Ramos (cell line): ENCODE measurements around the gene ZYG11B.
"Not testable (repeated sequence)": the region's sequence is repeated elsewhere in the genome, so short reads cannot be mapped to it uniquely, and the experiment has no call there.

Experiments
- in situ Hi-C: fragments of 300-500 bp; cut with MboI; formaldehyde crosslinking; loops from one replicate; pipeline ENCODE4 v1.14.3; 2022; ENCODE audit warnings: low sequenced_read_pairs; ENCODE audit not compliant: unreplicated experiment

ZYG11B gene

DNA sequence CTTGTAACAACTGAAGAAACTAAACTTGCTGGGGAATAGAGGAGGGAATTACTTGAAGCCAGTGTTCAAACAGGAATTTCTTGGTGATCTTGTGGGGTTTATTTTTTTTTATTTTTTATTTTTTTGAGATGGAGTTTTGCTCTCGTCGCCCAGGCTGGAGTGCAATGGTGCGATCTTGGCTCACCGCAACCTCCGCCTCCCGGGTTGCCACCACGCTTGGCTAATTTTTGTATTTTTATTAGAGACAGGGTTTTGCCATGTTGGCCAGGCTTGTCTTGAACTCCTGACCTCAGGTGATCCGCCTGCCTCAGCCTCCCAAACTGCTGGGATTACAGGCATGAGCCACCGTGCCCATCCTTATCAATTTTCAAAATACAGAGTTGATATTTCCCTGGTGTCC lies 23.2 kb downstream of the ZYG11B start:
- in situ Hi-C loops: not testable (repeated sequence)

DNA sequence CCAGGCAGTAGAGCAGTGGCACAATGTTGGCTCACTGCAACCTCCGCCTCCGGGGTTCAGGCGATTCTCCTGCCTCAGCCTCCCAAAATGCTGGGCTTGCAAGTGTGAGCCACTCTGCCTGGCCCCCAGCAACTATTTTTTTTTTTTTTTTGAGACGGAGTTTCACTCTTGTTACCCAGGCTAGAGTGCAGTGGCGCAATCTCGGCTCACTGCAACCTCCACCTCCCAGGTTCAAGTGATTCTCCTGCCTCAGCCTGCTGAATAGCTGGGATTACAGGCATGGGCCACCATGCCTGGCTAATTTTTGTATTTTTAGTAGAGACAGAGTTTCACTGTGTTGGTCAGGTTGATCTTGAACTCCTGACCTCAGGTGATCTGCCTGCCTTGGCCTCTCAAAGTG lies 23.9 kb downstream of the ZYG11B start:
- in situ Hi-C loops: not testable (repeated sequence)

DNA sequence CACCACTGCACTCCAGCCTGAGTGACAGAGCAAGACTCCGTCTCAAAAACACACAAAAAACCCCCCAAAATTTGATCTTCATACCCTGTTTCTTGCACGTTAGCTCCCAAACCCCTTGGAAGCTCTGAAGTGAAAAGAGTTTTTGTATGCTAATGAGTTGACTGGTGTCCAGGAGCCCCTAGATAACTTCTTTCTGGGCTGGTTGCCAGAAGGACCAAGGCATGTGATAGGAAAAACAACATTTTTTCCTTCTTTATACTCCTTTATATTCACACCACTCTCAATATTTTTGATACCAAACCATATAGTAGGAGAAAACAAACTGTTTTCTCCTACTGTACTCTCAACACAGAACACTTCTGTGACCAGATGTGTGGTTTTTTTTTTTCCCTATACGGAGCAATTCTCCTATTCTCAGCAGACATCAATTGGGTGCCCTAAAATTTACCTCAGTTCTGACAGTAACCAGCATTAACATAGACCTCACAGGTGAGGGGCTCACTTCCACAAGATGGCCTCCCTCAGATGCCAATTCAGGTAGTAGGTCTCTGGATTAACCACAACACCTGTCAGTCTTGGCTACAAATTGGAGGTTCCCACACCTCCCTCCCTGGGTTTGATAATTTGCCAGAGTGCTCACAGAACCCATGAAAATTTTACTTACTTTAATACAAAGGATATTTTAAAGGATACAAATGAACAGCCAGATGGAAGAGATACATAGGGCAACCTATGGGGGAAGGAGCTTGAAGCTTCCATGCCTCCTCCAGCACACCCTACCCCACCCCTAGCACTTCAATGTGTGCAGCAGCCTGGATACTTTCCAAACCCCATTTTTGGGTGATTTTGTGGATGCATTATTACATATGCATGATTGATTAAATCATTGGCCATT lies 25.6 kb downstream of the ZYG11B start:
- in situ Hi-C loops: no loop called here

DNA sequence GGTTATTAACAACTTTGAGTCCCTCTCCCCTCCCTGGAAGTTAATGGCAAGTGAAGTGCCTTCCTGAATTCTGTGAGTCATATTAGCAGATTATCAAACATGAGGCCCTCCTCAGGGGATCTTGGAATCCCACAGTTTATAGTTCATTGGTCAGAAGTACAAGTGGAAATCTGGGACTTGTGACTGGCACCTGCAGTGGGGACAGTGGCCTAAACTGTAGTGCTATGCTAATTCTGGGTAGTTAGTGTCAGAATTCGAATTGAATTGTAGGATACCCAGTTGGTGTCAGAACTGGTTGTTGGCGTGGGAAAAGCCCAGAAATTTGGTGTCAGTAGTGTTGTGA lies 26.2 kb downstream of the ZYG11B start:
- in situ Hi-C loops: no loop called here

DNA sequence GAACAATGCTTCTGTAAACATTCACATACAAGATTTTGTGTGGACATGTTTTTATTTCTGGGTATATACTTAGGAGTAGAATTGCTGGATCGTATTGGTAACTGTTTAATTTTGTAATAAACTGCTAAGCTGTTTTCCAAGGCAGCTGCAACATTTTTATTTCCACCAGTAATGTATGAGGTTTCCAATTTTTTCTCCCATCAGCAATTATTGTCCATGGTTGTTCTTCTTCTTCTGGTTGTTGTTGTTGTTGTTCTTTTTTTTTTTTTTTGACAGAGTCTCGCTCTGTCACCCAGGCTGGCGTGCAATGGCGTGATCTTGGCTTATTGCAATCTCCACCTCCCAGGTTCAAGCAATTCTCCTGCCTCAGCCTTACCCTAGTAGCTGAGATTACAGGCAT lies 26.9 kb downstream of the ZYG11B start:
- in situ Hi-C loops: no loop called here

DNA sequence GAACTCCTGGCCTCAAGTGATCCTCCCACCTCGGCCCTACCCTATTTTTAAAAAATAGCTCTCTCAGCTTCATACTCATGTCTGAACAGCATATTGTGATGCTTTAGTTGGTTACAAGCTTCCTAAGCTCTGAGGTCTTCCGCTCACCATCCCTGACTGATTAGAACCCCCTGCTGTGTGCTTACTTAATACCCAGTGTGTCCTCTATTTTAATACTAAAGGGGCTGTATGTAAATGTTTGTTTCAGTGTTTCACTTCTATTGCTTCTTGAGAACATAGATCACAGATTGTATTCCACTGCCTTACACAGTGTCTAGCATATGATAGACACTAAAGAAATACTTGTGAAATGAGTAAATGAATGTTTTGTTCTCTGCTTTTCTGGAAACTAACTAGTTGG lies 29.8 kb downstream of the ZYG11B start:
- in situ Hi-C loops: no loop called here

DNA sequence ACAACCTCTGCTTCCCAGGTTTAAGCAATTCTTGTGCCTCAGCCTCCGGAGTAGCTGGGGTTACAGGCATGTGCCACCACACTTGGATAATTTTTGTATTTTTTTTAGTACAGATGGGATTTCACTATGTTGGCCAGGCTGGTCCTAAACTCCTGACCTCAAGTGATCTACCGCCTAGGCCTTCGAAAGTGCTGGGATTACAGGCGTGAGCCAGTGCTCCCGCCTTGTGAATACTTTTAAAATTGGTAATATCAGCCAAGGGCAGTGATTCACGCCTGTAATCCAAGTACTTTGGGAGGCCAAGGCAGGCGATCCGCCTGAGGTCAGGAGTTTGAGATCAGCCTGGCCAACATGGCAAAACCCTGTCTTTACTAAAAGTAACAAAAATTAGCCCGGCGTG lies 33.7 kb downstream of the ZYG11B start:
- in situ Hi-C loops: no loop called here

DNA sequence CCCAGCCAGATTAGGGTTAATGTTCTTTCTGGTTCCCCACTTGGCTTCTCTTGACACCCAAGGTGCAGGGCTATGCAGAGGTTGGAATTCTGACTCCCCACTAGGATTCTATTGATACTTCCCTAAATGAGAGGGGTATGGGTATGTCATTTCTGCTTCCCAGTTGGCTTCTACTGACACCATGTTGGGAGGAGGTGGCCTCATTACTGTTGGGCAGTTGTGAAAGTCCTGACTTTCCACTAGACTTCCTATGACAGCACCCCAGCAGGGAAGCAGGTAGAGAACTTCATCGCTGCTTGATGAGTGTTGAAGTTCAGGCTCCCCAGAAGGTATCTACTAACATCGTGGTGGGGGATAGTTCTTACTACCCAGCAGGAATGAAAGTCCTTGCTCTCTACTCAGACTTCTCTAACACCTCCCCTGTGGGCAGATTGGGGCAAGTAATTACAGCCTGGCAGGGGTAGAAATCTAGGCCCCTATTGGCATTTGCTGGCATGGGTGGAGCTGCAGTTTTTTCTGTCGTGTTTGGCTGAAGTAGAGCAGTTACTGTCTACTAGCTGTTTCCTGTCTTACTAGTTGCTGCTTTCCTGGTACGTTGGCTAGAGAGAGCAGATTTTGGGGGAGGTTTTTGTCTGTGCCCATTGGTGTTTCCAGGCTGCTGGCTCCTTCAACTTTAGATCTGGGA lies 41.5 kb downstream of the ZYG11B start:
- in situ Hi-C loops: no loop called here

DNA sequence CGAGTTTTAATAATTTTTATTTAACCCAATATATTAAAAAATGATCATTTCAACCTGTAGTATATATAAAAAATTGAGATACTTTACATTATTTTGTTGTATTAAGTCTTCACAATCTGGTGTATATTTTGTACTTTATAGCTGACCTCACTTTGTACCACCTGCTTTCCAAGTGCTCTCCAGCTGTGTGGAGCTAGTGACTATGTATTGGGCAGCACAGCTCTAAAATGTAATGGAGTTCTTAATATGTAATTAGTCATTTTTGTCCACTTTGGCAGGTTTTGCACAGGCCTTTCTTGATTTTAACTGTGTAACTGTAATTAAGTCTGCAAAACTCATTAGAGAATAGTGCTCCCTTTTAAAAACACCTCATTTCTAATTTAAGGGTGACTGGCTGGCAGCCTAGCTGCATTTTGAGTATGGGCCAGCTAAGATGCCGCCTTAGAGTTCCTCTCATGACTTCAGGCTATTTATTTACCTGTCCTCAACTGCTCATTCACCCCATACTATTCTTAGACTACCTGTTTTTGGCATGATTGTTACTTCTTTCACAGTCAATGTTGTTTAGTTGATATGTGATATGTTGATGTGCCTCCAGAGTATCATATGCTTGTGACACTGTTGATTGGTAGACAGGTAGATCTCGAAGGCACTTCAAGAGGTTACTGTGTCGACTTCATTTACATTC lies 43.2 kb downstream of the ZYG11B start:
- in situ Hi-C loops: no loop called here

DNA sequence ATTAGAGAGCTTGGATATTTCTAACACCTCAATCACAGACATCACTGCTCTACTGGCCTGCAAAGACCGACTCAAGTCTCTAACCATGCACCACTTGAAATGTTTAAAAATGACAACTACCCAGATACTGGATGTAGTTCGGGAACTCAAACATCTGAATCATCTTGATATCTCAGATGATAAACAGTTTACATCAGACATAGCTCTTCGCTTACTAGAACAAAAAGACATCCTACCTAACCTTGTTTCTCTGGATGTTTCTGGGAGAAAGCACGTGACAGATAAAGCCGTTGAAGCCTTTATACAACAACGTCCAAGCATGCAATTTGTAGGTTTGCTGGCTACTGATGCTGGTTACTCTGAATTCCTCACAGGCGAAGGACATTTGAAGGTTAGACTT lies 45.1 kb downstream of the ZYG11B start:
- in situ Hi-C loops: no loop called here

DNA sequence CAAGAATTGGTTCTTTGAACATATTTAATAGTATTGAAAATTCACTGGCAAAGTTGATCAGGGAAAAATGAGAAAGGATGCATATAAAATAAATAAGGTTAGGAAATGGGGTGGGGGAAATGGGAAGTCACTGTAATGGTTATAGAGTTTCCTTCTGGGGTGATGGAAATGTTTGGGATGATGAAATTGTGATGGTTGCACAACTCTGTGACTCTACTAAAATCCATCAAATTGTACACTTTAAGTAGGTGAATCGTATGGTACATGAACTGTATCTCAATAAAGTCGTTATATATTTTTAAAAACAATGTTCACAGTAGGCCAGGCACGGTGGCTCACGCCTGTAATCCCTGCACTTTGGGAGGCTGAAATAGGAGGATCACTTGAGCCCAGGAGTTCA lies 59.9 kb downstream of the ZYG11B start:
- in situ Hi-C loops: no loop called here

DNA sequence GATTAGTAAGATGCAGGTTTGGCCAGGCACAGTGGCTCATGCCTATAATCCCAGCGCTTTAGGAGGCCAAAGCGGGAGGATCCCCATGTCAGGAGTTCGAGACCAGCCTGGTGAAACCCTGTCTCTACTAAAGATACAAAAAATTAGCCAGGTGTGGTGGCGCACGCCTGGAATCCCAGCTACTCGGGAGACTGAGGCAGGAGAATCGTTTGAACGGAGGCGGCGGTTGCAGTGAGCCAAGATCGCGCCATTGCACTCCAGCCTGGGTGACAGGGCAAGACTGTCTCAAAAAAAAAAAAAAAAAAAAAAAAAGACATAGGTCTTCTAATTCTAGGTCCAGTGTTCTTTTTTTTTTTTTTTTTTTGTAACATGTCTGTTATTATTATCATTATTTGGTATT lies 64.2 kb downstream of the ZYG11B start:
- in situ Hi-C loops: not testable (repeated sequence)

DNA sequence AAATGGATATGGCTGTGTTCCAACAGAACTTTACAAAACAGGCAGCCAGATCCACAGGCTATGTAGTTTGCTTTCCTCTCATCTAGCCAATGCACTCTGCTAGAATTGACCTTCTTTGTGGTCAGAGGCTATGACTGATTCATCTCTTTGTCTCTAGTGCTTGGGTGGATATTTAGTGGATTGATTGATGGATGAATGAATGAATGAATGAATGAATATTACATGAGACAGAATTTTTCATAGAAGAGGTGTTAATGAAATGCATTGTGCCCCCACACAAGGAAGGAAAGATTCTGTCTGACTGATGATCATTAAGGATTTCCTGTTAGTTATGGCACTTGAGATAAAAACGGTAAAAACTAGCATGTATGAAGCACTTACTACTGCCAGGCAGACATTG lies 65.8 kb downstream of the ZYG11B start:
- in situ Hi-C loops: no loop called here

DNA sequence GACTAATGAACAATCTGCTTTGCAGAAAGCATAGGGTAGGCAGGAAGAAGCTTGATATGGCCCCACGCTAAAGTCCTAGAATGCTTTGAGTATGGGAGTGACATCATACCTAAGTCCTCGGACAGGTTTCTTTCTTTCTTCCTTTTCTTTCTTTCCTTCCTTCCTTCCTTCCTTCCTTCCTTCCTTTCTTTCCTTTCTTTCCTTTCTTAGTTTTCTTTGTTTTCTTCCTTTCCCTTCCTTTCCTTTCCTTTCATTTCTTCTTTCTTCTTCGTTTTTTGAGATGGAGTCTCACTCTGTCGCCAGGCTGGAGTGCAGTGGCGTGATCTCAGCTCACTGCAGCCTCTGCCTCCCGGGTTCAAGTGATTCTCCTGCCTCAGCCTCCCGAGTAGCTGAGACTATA lies 67.5 kb downstream of the ZYG11B start:
- in situ Hi-C loops: not testable (repeated sequence)

DNA sequence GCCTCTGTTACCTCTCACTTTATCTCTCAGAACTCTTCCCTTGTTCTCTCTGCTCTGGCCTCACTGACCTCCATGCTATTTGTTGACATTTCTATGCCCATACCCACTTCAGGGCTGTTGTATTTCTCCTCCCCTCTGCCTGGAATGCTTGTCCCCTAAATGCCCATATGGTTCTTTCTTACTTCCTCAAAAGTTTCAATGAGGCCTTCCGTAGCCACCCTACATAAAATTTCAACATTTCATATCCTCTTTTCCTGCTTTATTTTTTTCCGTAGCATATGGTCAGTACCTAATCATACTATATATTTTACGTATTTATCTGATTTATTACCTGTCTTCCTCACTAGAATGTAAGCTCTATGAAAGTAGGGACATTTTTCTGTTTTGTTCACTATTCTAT lies 69.2 kb downstream of the ZYG11B start:
- in situ Hi-C loops: no loop called here

DNA sequence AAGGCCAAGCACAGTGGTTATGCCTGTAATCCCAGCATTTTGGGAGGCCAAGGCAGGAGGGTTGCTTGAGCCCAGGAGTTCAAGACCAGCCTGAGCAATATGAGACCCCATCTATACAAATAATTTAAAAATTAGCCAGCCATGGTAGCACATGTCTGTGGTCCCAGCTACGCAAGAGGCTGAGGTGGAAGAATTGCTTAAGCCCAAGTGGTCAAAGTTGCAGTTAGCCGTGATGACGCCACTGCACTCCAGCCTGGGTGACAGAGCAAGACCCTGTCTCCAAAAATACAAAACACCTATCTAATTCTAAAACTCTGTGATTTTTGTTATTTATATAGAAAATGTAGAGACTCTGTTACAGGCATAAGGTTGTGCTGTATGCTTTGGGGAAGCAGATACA lies 72.1 kb downstream of the ZYG11B start:
- in situ Hi-C loops: no loop called here

DNA sequence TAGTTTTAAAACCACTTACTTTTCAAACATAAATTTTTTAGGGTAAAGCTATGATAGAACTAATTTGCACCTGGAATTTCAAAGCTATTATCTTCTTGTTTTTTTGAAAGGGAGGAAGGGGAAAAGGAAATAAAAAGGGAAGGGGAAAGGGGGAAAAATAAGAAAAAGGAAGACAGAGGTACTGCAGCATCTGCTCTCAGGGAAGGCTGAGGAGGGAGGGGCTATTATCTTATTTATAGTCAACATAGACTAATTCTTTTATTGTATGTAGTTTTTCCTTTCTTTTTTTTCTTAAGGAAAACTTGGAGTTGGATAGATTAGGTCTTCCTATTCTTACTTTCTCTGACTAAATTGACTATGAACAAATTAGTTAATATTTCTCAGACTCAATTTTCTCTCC lies 74.8 kb downstream of the ZYG11B start:
- in situ Hi-C loops: no loop called here

DNA sequence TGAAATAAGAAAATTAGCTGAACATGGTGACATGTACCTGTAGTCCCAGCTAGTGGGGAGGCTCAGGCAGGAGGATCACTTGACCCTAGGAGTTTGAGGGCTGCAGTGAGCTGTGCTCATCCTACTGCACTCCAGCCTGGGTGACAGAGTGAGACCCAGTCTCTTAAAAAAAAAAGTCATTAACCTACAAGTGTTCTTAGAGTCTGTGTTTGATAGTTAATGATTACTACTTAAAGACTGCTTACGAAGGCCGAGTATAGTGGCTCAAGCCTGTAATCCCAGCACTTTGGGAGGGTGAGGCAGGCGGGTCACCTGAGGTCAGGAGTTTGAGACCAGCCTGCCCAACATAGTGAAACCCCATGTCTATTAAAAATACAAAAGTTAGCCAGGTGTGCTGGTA lies 77.8 kb downstream of the ZYG11B start:
- in situ Hi-C loops: not testable (repeated sequence)

DNA sequence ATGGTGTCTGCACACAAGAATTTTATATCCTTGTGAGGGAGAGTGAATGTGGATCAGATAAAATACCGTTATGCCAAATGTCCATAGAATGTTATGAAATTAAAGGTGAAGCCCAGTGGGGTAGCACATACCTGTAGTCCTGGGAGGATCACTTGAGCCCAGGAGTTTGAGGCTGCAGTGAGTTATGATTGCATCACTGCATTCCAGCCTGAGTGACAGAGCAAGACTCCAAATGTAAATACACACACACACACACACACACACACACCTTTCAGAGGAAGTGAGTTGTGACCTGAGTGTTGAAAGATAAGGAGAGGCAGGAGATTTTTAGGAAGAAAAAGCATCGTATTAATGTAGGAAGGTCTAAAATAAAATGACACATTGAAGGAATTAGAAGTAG lies 88.2 kb downstream of the ZYG11B start:
- in situ Hi-C loops: no loop called here

DNA sequence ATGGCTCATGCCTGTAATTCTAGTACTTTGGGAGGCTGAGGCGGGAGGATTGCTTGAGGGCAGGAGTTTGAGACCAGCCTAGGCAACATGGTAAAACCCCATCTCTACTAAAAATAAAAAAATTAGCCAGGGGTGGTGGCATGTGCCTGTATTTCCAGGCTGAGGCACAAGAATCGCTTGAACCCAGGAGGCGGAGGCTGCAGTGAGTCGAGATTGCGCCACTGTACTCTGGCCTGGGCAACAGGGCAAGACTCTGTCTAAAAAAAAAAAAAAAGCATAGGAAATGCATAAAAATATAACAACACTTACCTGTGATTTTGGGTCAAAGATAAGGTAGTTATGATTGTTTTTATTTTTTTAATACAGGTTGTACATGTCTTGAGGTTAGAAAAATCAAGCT lies 94.6 kb downstream of the ZYG11B start:
- in situ Hi-C loops: not testable (repeated sequence)

DNA sequence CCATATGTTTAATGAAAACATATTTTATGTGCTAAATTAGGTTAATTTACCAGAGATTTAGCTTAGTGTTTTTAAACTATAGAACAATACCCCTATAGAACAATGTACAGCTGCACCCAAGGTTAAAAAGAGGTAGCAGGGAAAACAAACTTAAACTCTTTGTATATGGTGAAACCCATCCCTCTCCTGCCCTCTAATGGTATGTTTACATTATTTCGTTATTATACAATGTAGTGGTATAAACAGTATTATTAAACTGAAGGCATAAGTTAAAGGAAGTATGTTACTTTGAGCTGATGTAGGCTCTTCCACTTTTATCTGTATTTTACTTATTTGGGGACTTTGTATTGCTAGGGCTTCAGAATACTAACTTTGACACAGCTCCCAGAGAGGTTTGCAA lies 99.6 kb downstream of the ZYG11B start:
- in situ Hi-C loops: no loop called here
